Activated CD4-positive, alpha-beta T cell treated with anti-CD3 and anti-CD28 coated beads for 4 hours (primary cell): ENCODE measurements around the gene SLC25A20.
A peak's percentile ranks its signal among the peaks of the same experiment; 100 is the strongest.
"Not testable (repeated sequence)": the region's sequence is repeated elsewhere in the genome, so short reads cannot be mapped to it uniquely, and the experiment has no call there.

Experiments
- DNase-seq, 2 donors: peaks; one replicate each; pipeline ENCODE4 v3.0.0-alpha.2; 2020

Gene SLC25A20, protein sequence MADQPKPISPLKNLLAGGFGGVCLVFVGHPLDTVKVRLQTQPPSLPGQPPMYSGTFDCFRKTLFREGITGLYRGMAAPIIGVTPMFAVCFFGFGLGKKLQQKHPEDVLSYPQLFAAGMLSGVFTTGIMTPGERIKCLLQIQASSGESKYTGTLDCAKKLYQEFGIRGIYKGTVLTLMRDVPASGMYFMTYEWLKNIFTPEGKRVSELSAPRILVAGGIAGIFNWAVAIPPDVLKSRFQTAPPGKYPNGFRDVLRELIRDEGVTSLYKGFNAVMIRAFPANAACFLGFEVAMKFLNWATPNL

DNA sequence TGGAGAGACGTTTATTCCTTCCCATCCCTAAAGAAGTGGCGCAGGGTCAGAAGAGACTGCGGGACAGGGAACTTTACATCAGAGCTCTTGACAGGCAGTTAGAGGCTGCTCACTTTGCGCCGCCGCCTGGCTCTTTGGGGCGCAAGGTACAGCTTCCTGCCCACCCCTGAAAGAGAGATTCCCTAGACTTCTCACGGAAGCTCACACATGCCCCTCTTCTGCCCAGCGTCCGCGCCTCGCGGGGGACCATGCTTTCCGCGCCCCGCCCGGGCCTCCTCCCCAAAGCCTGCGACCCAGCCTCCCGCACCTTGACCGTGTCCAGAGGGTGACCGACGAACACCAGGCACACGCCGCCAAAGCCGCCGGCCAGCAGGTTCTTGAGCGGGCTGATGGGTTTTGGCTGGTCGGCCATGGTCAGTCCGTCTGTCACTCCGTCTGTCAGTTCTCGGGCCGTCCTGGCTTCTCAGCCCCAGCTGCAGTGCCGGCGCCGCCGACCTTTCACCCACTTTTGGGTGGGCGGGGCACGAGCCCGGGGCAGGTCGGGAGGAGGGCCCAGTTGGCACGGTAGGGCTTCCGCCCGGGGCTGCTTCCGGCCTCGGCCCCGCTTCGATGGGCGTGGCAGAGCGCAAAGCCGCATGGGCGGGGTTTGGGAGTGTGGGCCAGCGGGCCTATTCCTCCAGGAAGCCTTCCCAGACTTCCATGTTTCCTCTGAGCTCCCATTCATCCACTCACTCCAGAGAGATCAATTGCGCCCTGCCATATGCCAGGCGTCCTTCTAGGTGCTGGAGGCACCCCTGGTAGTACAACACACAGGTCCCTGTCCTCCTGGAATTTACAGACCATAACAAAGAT, at the start of gene SLC25A20:
Gene SLC25A20, minus strand, starts transcription at position 500 of the 852 bp plus-strand sequence. Its CDS starts 88 bp downstream, at position 412.
- peak; percentile 89 to 90 for DNase-seq

DNA sequence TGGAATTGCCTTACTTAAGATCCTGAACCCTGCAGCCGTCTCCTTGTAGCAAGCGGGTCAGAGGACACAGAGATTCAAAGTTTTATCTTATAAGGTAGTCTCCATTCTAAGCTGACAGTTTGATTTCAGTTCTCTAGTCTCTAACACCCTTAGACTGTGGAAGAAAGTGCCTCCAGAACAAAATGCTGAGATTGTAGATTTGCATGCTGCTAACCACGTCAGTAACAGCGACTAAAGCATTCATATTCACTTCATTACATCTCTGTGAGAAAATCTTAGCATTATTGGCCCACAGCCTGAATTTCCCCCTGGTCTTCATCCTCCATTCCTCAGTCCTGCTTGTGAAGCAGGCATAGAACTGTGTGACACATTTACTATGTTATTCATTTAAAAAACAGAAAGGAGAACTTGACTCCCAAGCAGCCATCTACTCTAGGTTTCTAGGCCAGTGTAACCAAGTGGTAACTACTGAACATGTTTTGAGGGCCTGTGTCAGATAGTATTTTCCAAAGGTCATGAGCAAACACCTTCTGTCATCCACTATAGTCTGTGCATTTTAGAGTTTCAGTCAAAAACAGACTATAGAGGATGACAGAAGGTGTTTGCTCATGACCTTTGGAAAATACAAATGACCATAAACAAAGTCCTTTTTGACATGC, 47.3 kb upstream of the SLC25A20 start:
- DNase-seq, result no peak

DNA sequence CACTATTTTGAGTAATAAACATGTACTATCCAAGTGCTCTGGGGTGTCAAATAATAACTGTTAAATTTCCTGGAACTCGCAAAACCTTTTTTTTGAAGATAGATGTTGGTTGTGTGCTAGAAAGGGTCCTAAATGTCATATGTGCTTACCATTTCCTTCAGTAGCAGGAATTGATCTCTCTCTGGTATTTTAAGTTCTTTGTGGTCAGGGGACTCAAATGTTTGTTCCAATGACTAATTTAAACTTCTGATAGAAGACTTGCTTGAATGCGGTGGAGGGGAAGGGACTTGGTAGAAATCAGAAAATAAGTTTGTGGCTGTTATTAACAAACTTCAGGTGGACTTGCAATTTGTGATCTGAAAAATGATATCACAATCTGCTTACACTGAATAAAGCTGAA, 46.8 kb upstream of the SLC25A20 start:
- DNase-seq, result no peak

DNA sequence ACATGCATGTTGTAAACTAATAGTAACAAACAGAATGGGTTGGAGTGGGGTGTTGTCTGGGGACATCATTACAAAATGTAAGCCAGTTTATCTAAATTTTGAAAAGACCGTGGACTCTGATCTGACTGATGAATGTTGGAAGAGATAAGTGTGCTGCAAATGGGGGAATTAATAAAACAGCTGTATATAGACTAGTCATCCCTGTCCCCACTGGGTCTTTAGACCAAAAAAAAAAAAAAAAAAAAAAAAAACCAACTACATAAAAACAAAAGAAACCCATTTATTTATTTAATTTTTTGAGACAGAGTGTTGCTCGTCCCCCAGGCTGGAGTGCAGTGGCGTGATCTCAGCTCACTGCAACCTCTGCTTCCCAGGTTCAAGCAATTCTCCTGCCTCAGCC, 40.0 kb upstream of the SLC25A20 start:
- no peak for DNase-seq

DNA sequence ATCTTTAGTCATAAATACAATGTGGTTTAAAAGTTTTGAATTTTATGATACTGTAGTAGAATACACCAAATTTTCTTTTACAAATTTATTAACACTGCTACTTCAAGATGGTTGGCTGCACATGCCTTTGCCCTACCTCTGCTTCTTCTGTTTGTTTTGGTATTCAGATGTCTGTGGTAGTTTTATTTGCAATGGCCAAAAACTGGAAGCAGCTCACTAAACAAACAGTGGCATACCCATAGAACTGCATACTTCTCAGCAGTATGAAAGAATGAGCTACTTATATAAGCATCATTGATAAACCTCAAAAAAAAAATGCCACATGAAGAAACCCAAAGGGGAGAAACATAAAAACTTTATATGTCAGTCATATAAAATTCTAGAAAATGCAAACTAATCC, 39.5 kb upstream of the SLC25A20 start:
- no peak for DNase-seq

DNA sequence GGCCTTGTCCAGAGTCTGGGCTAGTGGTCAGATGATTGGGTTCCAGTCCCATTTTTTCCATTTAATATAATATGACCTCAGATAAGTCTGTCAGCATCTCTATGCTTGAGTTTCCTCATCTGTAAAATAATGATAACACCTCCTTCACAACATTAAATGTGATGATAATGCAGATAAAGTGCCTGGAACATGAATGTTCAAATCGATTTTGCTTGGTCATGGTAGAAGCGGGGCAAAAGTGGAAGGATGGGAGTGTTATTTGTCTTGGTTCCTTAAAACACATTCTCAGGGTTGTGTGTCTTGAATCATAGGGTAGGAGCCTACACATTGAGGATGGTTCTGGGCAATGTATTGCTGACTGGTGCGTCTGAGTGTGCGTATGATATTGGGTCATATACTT, 36.8 kb upstream of the SLC25A20 start:
- no peak for DNase-seq

DNA sequence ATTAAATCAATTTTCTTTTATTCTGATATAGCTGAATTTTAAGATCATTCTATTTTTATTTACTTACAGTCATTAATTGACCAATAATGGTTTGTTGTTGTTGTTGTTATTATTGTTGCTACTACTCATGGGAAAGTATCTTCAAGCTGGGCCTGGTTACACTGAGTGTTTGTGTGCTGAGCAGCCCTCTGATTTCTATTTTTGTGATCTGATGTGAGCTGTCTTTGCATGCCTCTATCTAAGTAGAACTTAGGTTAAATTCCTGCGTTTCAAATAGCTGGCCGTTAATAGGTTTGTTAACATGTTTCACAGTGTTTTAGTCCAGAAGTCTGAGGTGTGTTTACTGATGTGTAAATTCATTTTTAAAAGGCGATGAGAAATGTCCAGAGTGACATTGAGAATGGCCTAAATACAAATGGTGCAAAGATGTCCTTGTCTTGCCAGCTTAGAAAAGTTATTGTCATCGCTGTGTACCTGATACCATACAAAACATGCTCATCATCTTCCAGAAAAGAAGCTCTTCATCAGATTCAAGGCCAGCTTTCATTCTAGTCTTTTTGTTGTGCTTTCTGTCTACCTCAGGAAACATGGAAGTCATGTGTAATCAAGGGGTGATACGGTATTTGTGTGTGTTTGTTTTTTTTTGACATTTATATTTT, 35.8 kb upstream of the SLC25A20 start:
- no peak for DNase-seq

DNA sequence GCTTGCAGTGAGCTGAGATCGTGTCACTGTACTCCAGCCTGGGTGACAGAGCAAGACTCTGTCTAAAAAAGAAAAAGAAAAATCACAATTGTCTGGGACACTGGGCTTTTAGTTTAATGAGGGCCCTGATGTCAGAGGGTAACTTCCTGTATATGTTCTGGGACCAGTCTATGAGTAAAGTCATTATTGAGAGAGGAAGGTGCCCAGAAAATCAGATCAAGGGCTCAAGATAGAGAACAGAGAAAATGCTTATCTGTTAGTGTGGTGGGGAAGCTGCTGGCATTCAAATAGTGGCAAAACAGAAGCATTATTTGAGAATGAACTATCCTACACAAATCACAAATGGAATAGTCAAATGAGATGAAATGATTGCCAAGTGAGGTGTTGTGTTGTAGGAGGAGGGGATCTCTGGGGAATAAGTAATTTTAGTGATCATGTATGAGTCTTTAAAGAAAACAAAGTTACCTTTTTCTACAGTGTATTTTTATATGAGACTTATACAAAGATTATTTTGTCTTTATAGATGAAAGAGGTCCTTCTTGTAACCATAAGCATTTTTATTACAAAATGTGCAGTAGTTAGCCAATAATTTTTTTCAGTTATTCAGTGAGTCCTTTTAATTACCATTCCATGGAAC, 33.4 kb upstream of the SLC25A20 start:
- DNase-seq, result no peak

DNA sequence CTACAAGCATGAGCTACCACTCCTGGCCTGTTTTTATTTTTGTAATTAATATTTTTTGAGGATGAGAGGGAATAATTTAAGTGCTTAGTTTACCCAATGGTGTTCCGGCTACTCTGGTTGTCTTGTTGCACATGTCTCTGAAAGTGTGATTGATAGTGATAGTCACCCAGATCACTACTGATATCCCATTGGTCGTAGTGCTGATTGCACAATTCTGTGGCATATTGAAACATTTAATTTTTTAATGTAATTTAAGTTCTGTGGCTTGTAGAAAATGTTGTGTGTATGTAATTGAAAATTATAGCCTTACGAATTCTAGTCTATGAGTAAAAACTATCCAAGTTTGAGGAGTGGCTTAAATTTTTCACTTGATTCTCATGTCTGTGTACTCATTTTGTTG, 31.9 kb upstream of the SLC25A20 start:
- no peak for DNase-seq

DNA sequence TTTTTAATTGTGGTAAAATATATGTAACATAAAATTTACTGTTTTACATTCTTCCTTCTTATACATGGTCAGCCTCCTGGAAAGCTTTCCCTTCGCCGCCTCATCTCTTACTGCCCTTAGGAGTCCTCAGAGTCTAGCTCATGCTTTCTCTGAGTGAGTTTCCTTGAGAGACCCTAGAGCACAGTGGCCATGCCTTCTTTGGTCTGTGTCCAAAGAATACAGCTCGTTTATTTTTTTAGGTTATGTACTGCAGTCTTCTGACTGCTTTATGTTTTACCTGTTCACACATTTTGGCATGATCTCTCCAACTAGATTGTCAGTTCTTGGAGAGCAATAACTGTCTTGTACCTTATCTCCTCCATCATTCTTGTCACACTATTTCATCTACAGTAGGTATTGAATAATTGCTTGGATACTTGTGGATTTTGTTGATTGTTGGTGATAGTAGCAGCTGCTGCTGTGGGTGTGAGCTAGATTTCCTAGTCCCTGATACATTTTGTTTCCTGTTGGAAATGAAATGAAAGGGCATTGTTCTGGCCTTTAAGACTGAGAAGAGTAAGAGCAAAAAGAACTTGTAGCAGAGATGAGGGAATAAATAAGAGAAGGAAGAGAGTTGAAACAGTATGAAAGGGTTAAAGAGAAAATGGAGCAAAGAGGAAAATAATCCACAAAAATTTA, 30.8 kb upstream of the SLC25A20 start:
- no peak for DNase-seq

DNA sequence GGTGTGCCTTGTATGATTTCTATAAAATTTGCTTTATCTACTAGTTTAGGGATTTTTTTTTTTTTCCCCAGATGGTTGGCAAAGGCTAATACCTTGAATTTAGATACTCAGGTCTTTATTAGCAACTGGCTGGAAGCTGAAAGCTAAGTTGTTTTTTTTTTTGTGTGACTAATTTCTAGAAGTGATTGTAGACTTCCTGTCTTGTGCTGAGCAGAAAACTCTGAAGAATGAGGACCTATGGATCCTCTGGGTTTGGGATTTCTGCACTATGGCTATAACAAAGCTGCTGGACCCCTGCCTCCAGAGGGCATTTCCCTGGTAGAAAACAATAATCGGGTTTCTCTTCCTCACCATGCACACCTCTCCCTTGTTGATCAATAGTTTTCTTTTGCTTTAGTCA, 30.0 kb upstream of the SLC25A20 start:
- no peak for DNase-seq

DNA sequence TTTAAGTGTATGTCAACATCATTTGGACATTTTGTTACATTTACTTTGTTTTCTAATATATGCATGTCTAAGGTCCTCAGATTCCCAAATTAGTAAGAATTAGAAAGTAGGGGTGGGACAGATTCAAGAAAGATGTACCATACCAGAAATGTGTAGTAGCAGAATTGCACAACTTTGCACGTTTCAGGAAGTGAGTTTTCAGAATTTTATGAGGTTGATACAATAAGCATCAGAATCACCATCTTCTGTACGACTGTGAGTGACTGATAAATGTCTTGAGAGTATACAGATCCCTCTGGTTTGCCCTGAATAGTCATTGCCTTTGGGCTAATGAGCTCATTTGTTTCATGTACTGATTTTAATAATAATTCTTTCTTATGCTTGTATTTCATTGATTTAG, 29.2 kb upstream of the SLC25A20 start:
- DNase-seq, result no peak

DNA sequence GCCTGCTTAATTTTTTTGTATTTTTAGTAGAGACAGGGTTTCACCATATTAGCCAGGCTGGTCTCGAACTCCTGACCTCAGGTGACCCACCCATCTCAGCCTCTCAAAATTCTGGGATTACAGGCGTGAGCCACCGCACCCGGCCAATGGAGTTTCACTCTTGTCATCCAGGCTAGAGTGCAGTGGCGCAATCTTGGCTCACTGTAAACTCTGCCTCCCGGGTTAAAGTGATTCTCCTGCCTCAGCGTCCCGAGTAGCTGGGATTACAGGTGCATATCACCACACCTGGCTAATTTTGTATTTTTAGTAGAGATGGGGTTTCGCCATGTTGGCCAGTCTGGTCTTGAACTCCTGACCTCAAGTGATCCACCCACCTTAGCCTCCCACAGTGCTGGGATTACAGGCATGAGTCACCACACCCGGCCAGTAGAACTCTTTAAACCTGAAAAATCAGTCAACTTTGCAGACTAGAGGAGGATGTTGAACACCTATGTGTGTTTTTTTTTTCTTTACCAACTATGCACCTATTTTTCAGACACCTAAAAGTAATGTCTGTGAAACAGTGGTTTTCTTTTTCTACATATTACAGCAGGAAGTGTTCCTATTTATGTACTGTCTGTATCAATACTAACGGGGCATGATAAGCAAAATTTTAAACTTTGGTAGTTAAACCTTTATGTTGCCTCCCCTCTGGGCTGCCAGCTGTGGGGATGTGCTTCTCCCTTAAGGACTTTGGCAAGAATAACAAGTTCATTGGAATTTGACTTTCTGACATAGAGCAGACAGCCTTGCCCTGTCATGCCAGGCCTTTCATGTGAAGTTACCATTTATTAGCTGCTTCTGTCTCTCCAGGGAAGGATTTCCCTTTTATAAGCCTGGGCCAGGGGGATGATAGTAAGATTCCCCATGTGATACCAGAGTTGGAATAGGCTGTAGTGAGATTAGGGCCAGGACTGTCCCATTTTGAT, 28.0 kb upstream of the SLC25A20 start:
- DNase-seq, result peak in 1 of 2 donors; percentile 10

DNA sequence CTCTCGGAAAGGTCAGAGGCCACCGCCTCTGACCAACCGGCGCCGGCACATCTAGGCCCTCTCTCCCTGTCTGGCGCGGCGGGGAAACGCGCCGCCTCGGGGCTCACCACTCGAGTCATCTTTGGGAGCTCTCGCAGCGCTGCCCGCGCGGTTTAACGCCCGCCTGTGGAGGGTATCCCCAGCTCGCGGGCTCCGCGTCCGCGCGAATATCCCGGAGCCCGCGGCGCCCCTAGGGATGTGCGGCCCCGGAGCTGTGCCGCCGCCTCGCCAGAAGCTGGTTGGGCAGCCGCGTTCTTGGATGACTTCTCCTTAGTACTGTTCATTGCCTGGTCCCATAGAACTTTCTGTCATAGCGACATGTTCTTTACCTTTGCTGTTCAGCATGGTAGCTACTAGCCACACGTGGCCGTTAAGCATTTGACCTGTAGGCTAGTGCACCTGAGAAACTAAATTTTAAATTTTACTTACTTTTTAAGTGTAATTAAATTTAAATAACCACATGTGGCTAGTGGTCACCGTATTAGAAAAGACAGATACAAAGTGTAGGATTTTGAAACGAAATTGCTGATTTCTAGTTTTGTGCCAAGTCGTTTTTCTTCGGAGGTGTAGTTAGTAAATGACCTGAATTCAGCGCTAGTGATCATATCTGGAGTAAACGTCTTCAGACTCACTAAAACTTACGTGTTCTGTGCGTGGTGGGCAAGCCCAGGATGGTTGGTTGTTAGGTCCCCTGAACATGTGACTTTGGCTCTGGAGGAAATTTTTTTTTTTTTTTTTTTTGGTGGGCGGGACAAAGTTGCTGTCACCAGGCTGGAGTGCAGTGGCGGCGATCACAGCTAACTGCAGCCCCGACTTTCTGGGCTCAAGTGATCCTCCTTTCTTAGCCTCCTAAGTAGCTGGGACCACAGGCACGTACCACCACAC, 20.8 kb upstream of the SLC25A20 start:
- peak; percentile 39 to 54 for DNase-seq

DNA sequence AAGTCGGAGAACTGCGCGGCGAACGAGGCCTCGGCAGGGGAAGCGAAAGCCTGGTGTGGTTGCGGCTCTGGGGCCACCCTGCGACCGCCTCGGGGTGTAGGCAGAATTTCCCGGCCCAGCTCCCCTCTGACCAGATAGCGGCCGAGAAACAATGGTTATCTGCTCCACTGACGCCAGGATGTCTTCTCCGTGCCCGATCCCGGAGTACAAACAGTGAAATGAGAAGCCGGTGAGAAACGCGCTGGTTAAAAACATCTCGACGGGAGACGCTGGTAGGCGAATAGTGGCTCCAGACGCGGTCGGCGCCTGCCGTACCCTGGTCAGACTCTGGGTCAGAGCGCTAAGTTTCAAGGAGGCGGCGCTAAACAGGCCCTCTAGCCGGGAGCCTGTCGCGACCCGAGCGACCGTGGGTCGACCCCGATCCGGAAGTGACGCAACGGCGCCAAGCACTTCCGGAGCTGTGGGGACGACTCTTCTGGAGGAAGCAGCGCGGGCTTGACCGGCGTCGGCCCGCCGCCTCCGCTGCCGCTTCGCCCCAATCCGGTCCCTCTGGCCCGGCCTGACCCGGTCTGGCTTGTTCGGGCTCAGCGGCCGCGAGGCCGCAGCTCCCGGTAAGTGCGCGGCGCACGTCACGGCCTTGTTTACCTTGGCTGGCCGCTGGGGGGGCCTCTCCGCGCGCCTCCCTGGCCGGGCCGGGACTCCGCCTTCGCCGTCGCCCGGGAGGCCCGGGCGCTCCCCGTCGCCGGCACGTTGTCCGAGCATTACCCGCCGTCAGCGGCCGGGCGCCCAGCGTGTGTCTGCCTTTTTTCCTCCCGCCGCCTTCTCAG, 19.9 kb upstream of the SLC25A20 start, which contains the start of gene ARIH2:
Gene ARIH2, plus strand, starts transcription at position 455 of the 827 bp plus-strand sequence. CDS start 8,717 bp downstream, outside the sequence.
- peak; percentile 78 to 82 for DNase-seq

DNA sequence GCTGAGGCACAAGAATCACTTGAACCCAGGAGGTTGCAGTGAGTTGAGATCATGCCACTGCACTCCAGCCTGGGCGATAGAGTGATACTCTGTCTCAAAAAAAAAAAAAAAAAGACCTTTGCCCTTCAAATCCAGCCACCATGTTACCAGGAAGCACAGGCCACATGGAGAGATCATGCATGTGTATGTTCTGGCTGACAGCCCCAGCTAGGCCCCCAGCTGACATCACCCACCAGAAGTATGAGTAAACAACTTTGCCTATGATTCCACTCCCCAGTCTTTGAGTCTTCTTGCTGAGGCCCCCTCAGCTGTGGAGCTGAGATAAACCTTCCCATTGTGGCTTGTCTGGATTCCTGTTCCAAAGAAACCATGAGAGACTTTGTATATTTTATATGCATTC, 16.6 kb upstream of the SLC25A20 start:
- no peak for DNase-seq

DNA sequence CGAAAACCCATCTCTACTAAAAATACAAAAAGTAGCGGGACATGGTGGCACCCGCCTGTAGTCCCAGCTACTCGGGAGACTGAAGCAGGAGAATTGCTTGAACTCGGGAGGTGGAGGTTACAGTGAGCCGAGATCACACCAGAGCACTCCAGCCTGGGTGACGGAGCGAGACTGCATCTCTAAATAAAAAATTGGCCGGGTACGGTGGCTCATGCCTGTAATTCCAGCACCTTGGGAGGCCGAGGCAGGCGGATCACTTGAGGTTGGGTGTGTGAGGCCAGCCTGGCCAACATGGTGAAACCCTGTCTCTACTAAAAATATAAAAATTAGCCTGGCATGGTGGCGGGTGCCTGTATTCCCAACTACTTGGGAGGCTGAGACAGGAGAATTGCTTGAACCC, 8.3 kb upstream of the SLC25A20 start:
- not testable (repeated sequence) for DNase-seq

DNA sequence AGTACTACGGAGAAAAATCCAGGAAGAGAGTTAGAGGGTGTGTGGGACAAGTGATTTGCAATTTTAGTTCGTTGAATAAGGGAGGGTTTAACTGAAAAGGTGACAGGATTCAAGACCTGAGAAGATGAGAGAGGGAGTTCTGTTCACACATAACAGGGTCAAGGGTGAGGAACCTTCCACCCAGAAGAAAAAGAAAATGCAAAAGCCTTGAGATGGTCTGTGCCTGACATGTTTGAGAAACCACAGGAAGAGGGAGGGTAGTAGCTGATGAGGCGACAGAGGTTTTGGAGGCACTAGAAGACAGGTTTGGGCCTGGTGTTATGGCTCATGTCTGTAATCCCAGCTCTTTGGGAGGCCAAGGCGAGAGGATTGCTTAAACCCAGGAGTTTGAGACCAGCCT, 591 bp upstream of the SLC25A20 start:
- peak; percentile 8 for DNase-seq
